Activated T-helper 17 cell treated with anti-CD3 and anti-CD28 coated beads, Interleukin-2, amount 50 U/mL, for 72 hours (primary cell): ENCODE results near the gene SMR3B. TPM values are rescaled to one million over a fixed set of nuclear protein-coding genes. Genes with fewer than 3 reads are reported as not detected.

Source experiments
- ATAC-seq: fragments of 150-1000 bp; cut with Tn5 transposase; replicated peaks from 2 replicates; pipeline ENCODE4 v1.10.0; 2021; ENCODE audit warnings: mild to moderate bottlenecking, moderate library complexity
- H3K27ac Mint-ChIP-seq: one replicate; pipeline ENCODE4 v1.8.0; 2022; ENCODE audit warnings: mixed read lengths
- H3K27me3 Mint-ChIP-seq: one replicate; pipeline ENCODE4 v1.8.0; 2022; ENCODE audit warnings: mixed read lengths
- H3K36me3 Mint-ChIP-seq: one replicate; pipeline ENCODE4 v1.8.0; 2022; ENCODE audit warnings: low read depth, mild to moderate bottlenecking, mixed read lengths
- H3K4me1 Mint-ChIP-seq: one replicate; pipeline ENCODE4 v1.8.0; 2022; ENCODE audit warnings: mixed read lengths
- H3K4me3 Mint-ChIP-seq: one replicate; pipeline ENCODE4 v1.8.0; 2022; ENCODE audit warnings: mild to moderate bottlenecking, mixed read lengths
- H3K9me3 Mint-ChIP-seq: one replicate; pipeline ENCODE4 v1.8.0; 2022; ENCODE audit warnings: mixed read lengths
- total RNA-seq, 2 donors: library from RNA; stranded (reverse); gene quantifications; one replicate each; pipeline ENCODE4 v1.2.3, GENCODE V29; 2022

Gene SMR3B
- total RNA-seq, 2 donors from 2014 or later: not detected

DNA sequence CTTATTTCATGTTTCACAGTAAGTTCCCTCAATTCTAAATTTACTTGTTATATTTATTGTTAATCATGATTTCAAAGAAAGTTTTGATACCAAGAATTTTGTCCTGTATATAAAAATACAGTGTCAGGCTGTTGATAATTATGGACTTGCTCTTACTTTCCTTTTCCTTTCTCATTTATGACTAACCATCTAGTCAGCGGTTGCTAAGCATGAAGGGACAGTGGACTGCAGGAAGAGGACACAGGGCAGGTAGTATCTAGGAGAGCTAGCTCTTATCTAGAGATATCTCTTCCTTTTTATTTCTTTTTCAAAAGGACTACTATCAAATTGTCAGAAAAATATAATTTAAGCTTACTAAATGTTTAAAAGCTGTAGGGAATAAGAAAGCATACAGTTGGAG lies 16.4 kb downstream of the SMR3B start:
- no peak for ATAC-seq
- Mint-ChIP-seq H3K4me3 (no peak overlapping the region), H3K27ac (no peak overlapping the region), H3K27me3 (no peaks in the 10 kb centered on the region), H3K9me3 (no peaks in the 10 kb centered on the region), H3K4me1 (no peaks in the 10 kb centered on the region), H3K36me3 (no peaks in the 10 kb centered on the region)

DNA sequence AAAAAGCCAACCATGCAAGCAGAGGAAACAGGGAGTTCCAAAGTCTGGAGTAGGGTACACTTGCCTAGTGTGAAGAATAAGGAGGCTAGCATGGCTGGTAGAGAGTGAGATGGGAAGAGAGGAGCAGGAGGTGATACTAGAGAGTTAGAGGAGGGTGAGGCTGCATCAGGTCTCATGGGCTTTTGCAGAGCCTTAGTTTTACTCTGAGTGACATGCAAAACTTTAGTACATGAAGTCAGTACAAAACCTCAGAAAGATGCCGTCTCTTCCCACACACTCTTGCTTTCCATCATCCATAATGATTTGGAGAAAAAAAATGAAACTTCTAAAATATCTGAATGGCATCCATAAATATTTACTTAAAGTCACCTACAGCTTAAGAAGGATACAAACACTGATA lies 19.8 kb downstream of the SMR3B start:
- H3K4me3 Mint-ChIP-seq: no peak overlapping the region
- no peak for ATAC-seq

DNA sequence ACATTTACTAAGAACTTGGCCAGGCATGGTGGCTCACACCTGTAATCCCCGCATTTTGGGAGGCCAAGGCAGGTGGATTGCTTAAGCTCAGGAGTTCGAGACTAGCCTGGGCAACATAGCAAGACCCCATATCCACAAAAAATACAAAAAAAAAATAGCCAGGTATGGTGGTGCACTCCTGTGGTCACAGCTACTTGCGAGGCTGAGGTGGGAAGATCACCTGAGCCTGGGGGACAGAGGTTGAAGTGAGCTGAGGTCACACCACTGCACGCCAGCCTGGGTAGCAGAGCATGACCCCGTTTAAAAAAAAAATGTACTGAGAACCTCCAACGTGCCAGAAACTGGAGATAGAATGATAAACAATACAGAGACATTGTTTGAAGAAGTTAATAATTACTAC lies 22.8 kb downstream of the SMR3B start:
- no peaks in the 10 kb centered on the region for H3K4me1 Mint-ChIP-seq
- no peaks in the 10 kb centered on the region for H3K9me3 Mint-ChIP-seq
- no peak overlapping the region for H3K4me3 Mint-ChIP-seq
- no peaks in the 10 kb centered on the region for H3K36me3 Mint-ChIP-seq
- H3K27ac Mint-ChIP-seq: no peak overlapping the region
- no peaks in the 10 kb centered on the region for H3K27me3 Mint-ChIP-seq
- ATAC-seq: no peak

More for the DNA sequence above, 19.8 kb downstream of the SMR3B start:
- Mint-ChIP-seq H3K27ac (no peak overlapping the region), H3K27me3 (no peaks in the 10 kb centered on the region), H3K9me3 (no peaks in the 10 kb centered on the region), H3K36me3 (no peaks in the 10 kb centered on the region), H3K4me1 (no peaks in the 10 kb centered on the region)

DNA sequence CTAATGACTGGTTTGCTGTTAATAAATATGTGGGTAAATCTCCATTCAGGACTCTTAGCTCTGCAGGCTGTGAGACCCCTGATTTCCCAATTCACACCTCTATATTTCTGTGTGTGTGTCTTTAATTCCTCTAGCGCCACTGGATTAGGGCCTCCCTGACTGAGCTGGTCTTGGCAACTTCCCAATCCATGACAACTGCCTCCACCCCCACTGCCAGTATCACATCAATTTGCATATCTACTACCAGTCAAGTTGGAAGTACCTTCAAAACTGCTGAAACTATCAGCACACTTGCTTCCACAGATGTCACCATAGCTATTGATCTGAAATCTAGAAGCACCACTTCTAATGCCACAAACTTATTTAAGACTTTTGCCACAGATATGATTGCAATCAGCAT lies 42.4 kb downstream of the SMR3B start:
- peaks cover 4% of the 10 kb centered on the region for H3K27me3 Mint-ChIP-seq
- no peaks in the 10 kb centered on the region for H3K4me1 Mint-ChIP-seq
- ATAC-seq: no peak
- H3K9me3 Mint-ChIP-seq: peaks cover 9% of the 10 kb centered on the region
- no peak overlapping the region for H3K27ac Mint-ChIP-seq
- no peak overlapping the region for H3K4me3 Mint-ChIP-seq
- no peaks in the 10 kb centered on the region for H3K36me3 Mint-ChIP-seq

DNA sequence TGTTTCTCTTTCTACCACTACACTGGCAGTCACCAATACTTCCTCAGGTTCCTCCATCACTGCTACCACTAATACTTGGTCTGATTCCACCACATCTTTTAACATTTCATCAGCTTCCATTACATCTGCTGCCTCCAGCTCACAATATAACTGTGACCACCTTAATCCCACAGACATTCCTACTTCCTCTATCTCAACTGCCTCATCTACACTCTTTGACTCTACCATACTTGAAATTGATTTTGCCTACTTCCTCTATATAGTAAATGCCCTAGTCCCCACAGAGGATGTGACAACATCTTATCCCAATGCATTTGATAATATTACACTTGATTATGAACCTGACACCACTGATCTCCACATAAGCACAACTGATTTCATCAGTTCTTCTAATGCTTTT lies 43.9 kb downstream of the SMR3B start:
- Mint-ChIP-seq H3K36me3 (no peaks in the 10 kb centered on the region), H3K4me1 (no peaks in the 10 kb centered on the region), H3K27ac (no peak overlapping the region), H3K9me3 (peaks cover 4% of the 10 kb centered on the region), H3K27me3 (peaks cover 4% of the 10 kb centered on the region), H3K4me3 (no peak overlapping the region)
- no peak for ATAC-seq

DNA sequence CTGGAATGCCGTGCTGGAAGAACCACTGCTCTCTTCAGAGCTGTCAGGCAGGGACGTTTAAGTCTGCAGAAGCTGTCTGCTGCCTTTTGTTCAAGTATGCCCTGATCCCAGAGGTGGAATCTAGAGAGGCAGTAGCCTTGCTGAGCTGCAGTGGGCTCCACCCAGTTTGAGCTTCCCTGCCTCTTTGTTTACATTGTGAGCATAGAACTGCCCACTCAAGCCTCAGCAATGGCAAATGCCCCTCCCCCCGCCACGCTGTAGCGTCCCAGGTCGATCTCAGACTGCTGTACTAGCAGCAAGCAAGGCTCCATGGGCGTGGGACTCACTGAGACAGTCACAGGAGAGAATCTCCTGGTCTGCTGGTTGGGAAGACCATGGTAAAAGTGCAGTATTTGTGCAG lies 54.3 kb downstream of the SMR3B start:
- no peaks in the 10 kb centered on the region for H3K4me1 Mint-ChIP-seq
- no peak for ATAC-seq
- no peaks in the 10 kb centered on the region for H3K36me3 Mint-ChIP-seq
- H3K4me3 Mint-ChIP-seq: no peak overlapping the region
- H3K27ac Mint-ChIP-seq: no peak overlapping the region
- H3K27me3 Mint-ChIP-seq: peaks cover 5% of the 10 kb centered on the region
- H3K9me3 Mint-ChIP-seq: peaks cover 9% of the 10 kb centered on the region

Other genes starting within 250 kb of the SMR3B start
- not detected for gene PRR27, start 228.9 kb upstream of the SMR3B start, total RNA-seq
- gene ODAM, start 187.4 kb upstream of the SMR3B start, total RNA-seq: not detected
- gene FDCSP, start 157.0 kb upstream of the SMR3B start, total RNA-seq: not detected
- not detected for gene CSN3, start 140.5 kb upstream of the SMR3B start, total RNA-seq
- gene CABS1, start 48.1 kb upstream of the SMR3B start, total RNA-seq: not detected
- not detected for gene SMR3A, start 22.4 kb upstream of the SMR3B start, total RNA-seq
- not detected for gene OPRPN, start 14.8 kb downstream of the SMR3B start, total RNA-seq
- gene MUC7, start 89.1 kb downstream of the SMR3B start, total RNA-seq: not detected
- gene AMTN, start 135.4 kb downstream of the SMR3B start, total RNA-seq: not detected
- not detected for gene AMBN, start 209.1 kb downstream of the SMR3B start, total RNA-seq
- not detected for gene ENAM, start 245.6 kb downstream of the SMR3B start, total RNA-seq